Cardiac muscle cell (in vitro differentiated cells and primary cell): ENCODE results near the gene RPS6KL1. TPM values are rescaled to one million over a fixed set of nuclear protein-coding genes. Genes with fewer than 3 reads are reported as not detected.
A peak's percentile ranks its signal among the peaks of the same experiment; 100 is the strongest.

Experiments used
- DNase-seq, 2 donors: peaks; one replicate each; pipeline versions ENCODE4 v3.0.0 to v3.0.0-alpha.2; 2010 to 2017; ENCODE audit warnings: low read depth in 1 of 2, low spot score in 1 of 2
- H3K27ac ChIP-seq: fragments of 200-600 bp; sonication (generic); 2 replicates; pipeline ENCODE4 v1.5.1; 2016
- H3K27me3 ChIP-seq: fragments of 200-600 bp; sonication (generic); 2 replicates; pipeline ENCODE4 v1.6.0; 2016; ENCODE audit warnings: control low read depth
- H3K36me3 ChIP-seq: fragments of 200-600 bp; sonication (generic); 2 replicates; pipeline ENCODE4 v1.5.1; 2016; ENCODE audit warnings: control low read depth
- H3K4me1 ChIP-seq: fragments of 200-600 bp; sonication (generic); 2 replicates; pipeline ENCODE4 v1.8.1; 2017; ENCODE audit warnings: low read depth, mild to moderate bottlenecking, mixed run types
- H3K4me3 ChIP-seq: fragments of 200-600 bp; sonication (generic); 2 replicates; pipeline ENCODE4 v1.5.1; 2016; ENCODE audit warnings: mild to moderate bottlenecking
- H3K9me3 ChIP-seq: fragments of 200-600 bp; sonication (generic); 2 replicates; pipeline ENCODE4 v1.5.1; 2017; ENCODE audit warnings: low read depth, mild to moderate bottlenecking, control low read depth
- CTCF ChIP-seq: IDR thresholded peaks from 2 replicates; pipeline ENCODE4 v1.5.1; 2012; ENCODE audit warnings: low read depth, mild to moderate bottlenecking, low read length
- polyA plus RNA-seq: library from polyadenylated mRNA; unstranded; fragments of >200 nt; fragmentation: Nextera tagmentation; extraction: Ambion mirVana; gene quantifications from 2 replicates; pipeline ENCODE4 v1.2.1, GENCODE V29; 2016
- total RNA-seq: library from RNA; depleted of rRNA; stranded (reverse); fragments of >200 nt; gene quantifications from 2 replicates; pipeline ENCODE4 v1.2.3, GENCODE V29; 2016

The RPS6KL1 gene
- total and polyA plus RNA-seq, 2 experiments from 2014 or later: 9.3 to 15.1 TPM

- peak in 1 of 2 donors; percentile 15 for DNase-seq
- Histone ChIP-seq H3K9me3 (no peaks in the 10 kb centered on the region), H3K36me3 (no peaks in the 10 kb centered on the region), H3K27ac (peak overlapping the region; percentile 87), H3K4me1 (peaks cover 42% of the 10 kb centered on the region), H3K4me3 (peak overlapping the region; percentile 32), H3K27me3 (no peaks in the 10 kb centered on the region)
- no peak for TF ChIP-seq CTCF
Observed at GRCh38 chr14:74954947-74955228, 31.8 kb upstream of the RPS6KL1 start.

GRCh38 chr14:74954232-74954946 lies 31.3 kb upstream of the RPS6KL1 start:
- DNase-seq: peak; percentile 16 to 92
- Histone ChIP-seq H3K4me1 (peaks cover 42% of the 10 kb centered on the region), H3K9me3 (no peaks in the 10 kb centered on the region), H3K36me3 (no peaks in the 10 kb centered on the region), H3K27me3 (no peaks in the 10 kb centered on the region), H3K4me3 (peak overlapping the region; percentile 32), H3K27ac (peak overlapping the region; percentile 87)
- no peak for TF ChIP-seq CTCF

GRCh38 chr14:74953686-74954085 lies 30.6 kb upstream of the RPS6KL1 start:
- Histone ChIP-seq H3K4me3 (no peak overlapping the region), H3K4me1 (peaks cover 42% of the 10 kb centered on the region)
- DNase-seq: no peak

GRCh38 chr14:74952697-74953484 lies 29.8 kb upstream of the RPS6KL1 start:
- H3K4me1 ChIP-seq: peaks cover 42% of the 10 kb centered on the region
- DNase-seq: no peak
- H3K9me3 ChIP-seq: no peaks in the 10 kb centered on the region
- no peaks in the 10 kb centered on the region for H3K36me3 ChIP-seq
- TF ChIP-seq CTCF: no peak
- no peaks in the 10 kb centered on the region for H3K27me3 ChIP-seq
- H3K4me3 ChIP-seq: no peak overlapping the region
- no peak overlapping the region for H3K27ac ChIP-seq

More at GRCh38 chr14:74953686-74954085, 30.6 kb upstream of the RPS6KL1 start:
- H3K36me3 ChIP-seq: no peaks in the 10 kb centered on the region
- H3K27me3 ChIP-seq: no peaks in the 10 kb centered on the region
- H3K27ac ChIP-seq: peak overlapping the region; percentile 87
- no peaks in the 10 kb centered on the region for H3K9me3 ChIP-seq
- TF ChIP-seq CTCF: no peak

- DNase-seq: no peak
- Histone ChIP-seq H3K27ac (no peak overlapping the region), H3K9me3 (no peaks in the 10 kb centered on the region), H3K27me3 (no peaks in the 10 kb centered on the region), H3K4me3 (no peak overlapping the region), H3K36me3 (no peaks in the 10 kb centered on the region), H3K4me1 (peaks cover 42% of the 10 kb centered on the region)
- no peak for TF ChIP-seq CTCF
Observed at GRCh38 chr14:74952180-74952665, 29.2 kb upstream of the RPS6KL1 start.
